ENCODE measurements around the gene SLC9A1. TPM values are rescaled to one million over a fixed set of nuclear protein-coding genes. Genes with fewer than 3 reads are reported as not detected.

The SLC9A1 gene
- total RNA-seq, 1 experiment from 2014 or later: 27.5 TPM

- H3K27ac ChIP-seq: no peak overlapping the region
- H3K4me3 ChIP-seq: no peak overlapping the region
- H3K9me3 ChIP-seq (ENCODE audit: insufficient read depth, low read depth): no peaks in the 10 kb centered on the region
- peaks cover 20% of the 10 kb centered on the region for H3F3A ChIP-seq (ENCODE audit: insufficient read depth, low read depth)
- intact Hi-C loops (cut with micrococcal nuclease; ENCODE audit: unreplicated experiment): no loop called here
- TF ChIP-seq CTCF (conservative IDR thresholded peaks at IDR 0.05): peak; percentile 41; the same call in 1 of the 2 replicates
- TF ChIP-seq EZH2 (IDR thresholded peaks at IDR 0.05; ENCODE audit: low read depth): no peak
- H4K20me1 ChIP-seq (ENCODE audit: insufficient read depth): no peaks in the 10 kb centered on the region
- no TSS peak for BruUV-seq (replicated peaks)
- H3K36me3 ChIP-seq (ENCODE audit: low read depth): no peaks in the 10 kb centered on the region
- H3K4me2 ChIP-seq: no peak overlapping the region
- ChIA-PET CTCF (interaction anchor here (0.6 kb wide), 3 partner anchors 74 to 207 kb away, joined by 3 to 5 read pairs (median 3); no protein-coding TSS in a partner anchor), POLR2A (ENCODE audit: unreplicated experiment) (no interaction called here)
- no peaks in the 10 kb centered on the region for H3K9me2 ChIP-seq (ENCODE audit: insufficient read depth)
- peak in 1 of 2 experiments; percentile 33 for DNase-seq
- no peak overlapping the region for H2AFZ ChIP-seq
- no peaks in the 10 kb centered on the region for H3K79me2 ChIP-seq (ENCODE audit: low read depth)
- peaks cover 18% of the 10 kb centered on the region for H3K4me1 ChIP-seq (replicated peaks; ENCODE audit: insufficient read depth)
- no peaks in the 10 kb centered on the region for H3K27me3 ChIP-seq (ENCODE audit: insufficient read depth, low read depth)
Measured at GRCh38 chr1:27109103-27109822, 45.7 kb downstream of the SLC9A1 start.

GRCh38 chr1:27108588-27108987 is 46.3 kb downstream of the SLC9A1 start:
- no peaks in the 10 kb centered on the region for H4K20me1 ChIP-seq (ENCODE audit: insufficient read depth)
- TF ChIP-seq EZH2 (IDR thresholded peaks at IDR 0.05; ENCODE audit: low read depth): no peak
- no peak for TF ChIP-seq CTCF (conservative IDR thresholded peaks at IDR 0.05)
- BruUV-seq (replicated peaks): no TSS peak
- H3K9me3 ChIP-seq (ENCODE audit: insufficient read depth, low read depth): no peaks in the 10 kb centered on the region
- H2AFZ ChIP-seq: no peak overlapping the region
- no peak for DNase-seq
- H3K4me2 ChIP-seq: no peak overlapping the region
- ChIA-PET CTCF (no interaction called here), POLR2A (ENCODE audit: unreplicated experiment) (no interaction called here)
- H3K9me2 ChIP-seq (ENCODE audit: insufficient read depth): no peaks in the 10 kb centered on the region
- no peaks in the 10 kb centered on the region for H3K79me2 ChIP-seq (ENCODE audit: low read depth)
- no peaks in the 10 kb centered on the region for H3K27me3 ChIP-seq (ENCODE audit: insufficient read depth, low read depth)
- H3K27ac ChIP-seq: no peak overlapping the region
- H3F3A ChIP-seq (ENCODE audit: insufficient read depth, low read depth): peaks cover 20% of the 10 kb centered on the region
- no peak overlapping the region for H3K4me3 ChIP-seq
- intact Hi-C loops (cut with micrococcal nuclease; ENCODE audit: unreplicated experiment): no loop called here
- H3K4me1 ChIP-seq (replicated peaks; ENCODE audit: insufficient read depth): peaks cover 18% of the 10 kb centered on the region
- H3K36me3 ChIP-seq (ENCODE audit: low read depth): no peaks in the 10 kb centered on the region

GRCh38 chr1:27106561-27107323 is 48.2 kb downstream of the SLC9A1 start:
- no TSS peak for BruUV-seq (replicated peaks)
- Histone ChIP-seq H3K36me3 (ENCODE audit: low read depth) (no peaks in the 10 kb centered on the region), H3K9me3 (ENCODE audit: insufficient read depth, low read depth) (no peaks in the 10 kb centered on the region), H3K4me2 (no peak overlapping the region), H3K27me3 (ENCODE audit: insufficient read depth, low read depth) (no peaks in the 10 kb centered on the region), H3K4me1 (replicated peaks; ENCODE audit: insufficient read depth) (peaks cover 7% of the 10 kb centered on the region), H3K79me2 (ENCODE audit: low read depth) (no peaks in the 10 kb centered on the region), H2AFZ (no peak overlapping the region), H4K20me1 (ENCODE audit: insufficient read depth) (no peaks in the 10 kb centered on the region), H3K27ac (no peak overlapping the region), H3K9me2 (ENCODE audit: insufficient read depth) (no peaks in the 10 kb centered on the region), H3F3A (ENCODE audit: insufficient read depth, low read depth) (peaks cover 8% of the 10 kb centered on the region), H3K4me3 (no peak overlapping the region)
- ChIA-PET POLR2A (ENCODE audit: unreplicated experiment) (no interaction called here), CTCF (interaction anchor here (0.6 kb wide), 1 partner anchor 60 kb away, joined by 3 read pairs; no protein-coding TSS in a partner anchor)
- intact Hi-C loops (cut with micrococcal nuclease; ENCODE audit: unreplicated experiment): no loop called here
- no peak for DNase-seq
- no peak for TF ChIP-seq CTCF (conservative IDR thresholded peaks at IDR 0.05)
- no peak for TF ChIP-seq EZH2 (IDR thresholded peaks at IDR 0.05; ENCODE audit: low read depth)
